ENCODE measurements around the gene GNAO1.

DNA sequence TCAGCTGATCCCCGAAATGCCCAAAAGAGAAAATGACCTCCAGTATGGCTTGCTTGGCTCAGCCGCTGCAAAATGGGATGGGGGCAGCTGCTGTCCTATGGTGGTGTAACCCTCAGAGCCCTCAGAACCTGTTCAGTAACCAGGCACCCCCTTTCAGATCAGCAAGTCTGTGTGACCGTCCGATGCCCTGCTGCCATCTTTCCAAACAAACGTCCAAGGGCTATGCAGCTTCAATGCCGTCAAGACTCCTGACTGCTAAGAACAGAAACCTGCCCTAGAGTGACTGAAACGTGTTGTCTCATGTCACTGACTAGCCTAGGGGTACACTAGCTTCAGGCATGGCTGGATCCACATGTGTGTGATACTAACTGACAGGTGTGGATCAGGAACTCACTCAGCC lies 70.4 kb downstream of the GNAO1 start:
- TF ChIP-seq EZH2phosphoT487 (IDR thresholded peaks at IDR 0.05; ENCODE audit: borderline replicate concordance, low read length), result no peak
- TF ChIP-seq, protein P1, sequence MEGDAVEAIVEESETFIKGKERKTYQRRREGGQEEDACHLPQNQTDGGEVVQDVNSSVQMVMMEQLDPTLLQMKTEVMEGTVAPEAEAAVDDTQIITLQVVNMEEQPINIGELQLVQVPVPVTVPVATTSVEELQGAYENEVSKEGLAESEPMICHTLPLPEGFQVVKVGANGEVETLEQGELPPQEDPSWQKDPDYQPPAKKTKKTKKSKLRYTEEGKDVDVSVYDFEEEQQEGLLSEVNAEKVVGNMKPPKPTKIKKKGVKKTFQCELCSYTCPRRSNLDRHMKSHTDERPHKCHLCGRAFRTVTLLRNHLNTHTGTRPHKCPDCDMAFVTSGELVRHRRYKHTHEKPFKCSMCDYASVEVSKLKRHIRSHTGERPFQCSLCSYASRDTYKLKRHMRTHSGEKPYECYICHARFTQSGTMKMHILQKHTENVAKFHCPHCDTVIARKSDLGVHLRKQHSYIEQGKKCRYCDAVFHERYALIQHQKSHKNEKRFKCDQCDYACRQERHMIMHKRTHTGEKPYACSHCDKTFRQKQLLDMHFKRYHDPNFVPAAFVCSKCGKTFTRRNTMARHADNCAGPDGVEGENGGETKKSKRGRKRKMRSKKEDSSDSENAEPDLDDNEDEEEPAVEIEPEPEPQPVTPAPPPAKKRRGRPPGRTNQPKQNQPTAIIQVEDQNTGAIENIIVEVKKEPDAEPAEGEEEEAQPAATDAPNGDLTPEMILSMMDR (conservative IDR thresholded peaks at IDR 0.05; ENCODE audit: low read depth, low read length), result no peak
- no peak for TF ChIP-seq EZH2 (IDR thresholded peaks at IDR 0.05; ENCODE audit: low read length, unreplicated experiment)

Measured in PC-3 (cell line).